ENCODE data around the gene RAPGEF3.

Gene RAPGEF3

DNA sequence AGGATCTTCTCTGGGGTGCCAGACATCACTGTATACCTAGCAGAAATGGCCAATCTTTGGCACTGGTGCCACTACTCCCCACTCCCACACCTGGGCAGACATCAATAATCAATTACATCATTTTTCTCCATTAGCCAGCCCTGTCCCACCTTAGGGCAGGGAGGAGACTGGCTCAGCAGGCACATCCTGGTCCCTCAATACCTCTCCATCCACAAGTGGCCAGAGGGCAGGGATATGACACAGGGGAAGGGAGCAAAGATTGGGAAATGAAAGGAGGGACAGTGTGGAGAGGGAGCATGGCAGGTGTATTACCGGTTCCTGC is 10.2 kb downstream of the RAPGEF3 start:
- Histone ChIP-seq H3K36me3 (ENCODE audit: control insufficient read depth in 2 of 2, insufficient read depth in 1 of 2, low read length in 2 of 2) (no peaks in the 10 kb centered on the region), H3K9me3 (ENCODE audit: control insufficient read depth, insufficient read depth, low read depth, low read length) (no peaks in the 10 kb centered on the region), H3K4me1 (ENCODE audit: control insufficient read depth, insufficient read depth, low read length) (no peaks in the 10 kb centered on the region), H3K4me3 (ENCODE audit: low read depth, low read length) (no peak overlapping the region), H3K27ac (ENCODE audit: extremely low read depth, low read depth, low read length) (no peak overlapping the region)
- ChIA-PET POLR2A (interaction anchor here (1.5 kb wide), 1 partner anchor 18 kb away, joined by 3 read pairs; no protein-coding TSS in a partner anchor), CTCF (interaction anchor here (1.6 to 8.9 kb wide), 3 partner anchors 9 to 88 kb away, joined by 3 to 264 read pairs (median 31); no protein-coding TSS in a partner anchor)
- TF ChIP-seq ZBTB21 (tag by site-specific recombination; IDR thresholded peaks at IDR 0.05) = no peak
- no peak for TF ChIP-seq MZF1 (tag by site-specific recombination; IDR thresholded peaks at IDR 0.05; ENCODE audit: borderline replicate concordance)
- TF ChIP-seq REPIN1 (tag by site-specific recombination; IDR thresholded peaks at IDR 0.05; ENCODE audit: low read depth) = no peak
- no peak for TF ChIP-seq ZNF449 (tag by site-specific recombination; IDR thresholded peaks at IDR 0.05)
- no peak for TF ChIP-seq ZBTB1 (tag by site-specific recombination; IDR thresholded peaks at IDR 0.05)
- peak; percentile 66 for TF ChIP-seq ZBTB17 (tag by site-specific recombination; IDR thresholded peaks at IDR 0.05)
- TF ChIP-seq SCRT2 (tag by site-specific recombination; IDR thresholded peaks at IDR 0.05) = no peak
- TF ChIP-seq, protein P1, sequence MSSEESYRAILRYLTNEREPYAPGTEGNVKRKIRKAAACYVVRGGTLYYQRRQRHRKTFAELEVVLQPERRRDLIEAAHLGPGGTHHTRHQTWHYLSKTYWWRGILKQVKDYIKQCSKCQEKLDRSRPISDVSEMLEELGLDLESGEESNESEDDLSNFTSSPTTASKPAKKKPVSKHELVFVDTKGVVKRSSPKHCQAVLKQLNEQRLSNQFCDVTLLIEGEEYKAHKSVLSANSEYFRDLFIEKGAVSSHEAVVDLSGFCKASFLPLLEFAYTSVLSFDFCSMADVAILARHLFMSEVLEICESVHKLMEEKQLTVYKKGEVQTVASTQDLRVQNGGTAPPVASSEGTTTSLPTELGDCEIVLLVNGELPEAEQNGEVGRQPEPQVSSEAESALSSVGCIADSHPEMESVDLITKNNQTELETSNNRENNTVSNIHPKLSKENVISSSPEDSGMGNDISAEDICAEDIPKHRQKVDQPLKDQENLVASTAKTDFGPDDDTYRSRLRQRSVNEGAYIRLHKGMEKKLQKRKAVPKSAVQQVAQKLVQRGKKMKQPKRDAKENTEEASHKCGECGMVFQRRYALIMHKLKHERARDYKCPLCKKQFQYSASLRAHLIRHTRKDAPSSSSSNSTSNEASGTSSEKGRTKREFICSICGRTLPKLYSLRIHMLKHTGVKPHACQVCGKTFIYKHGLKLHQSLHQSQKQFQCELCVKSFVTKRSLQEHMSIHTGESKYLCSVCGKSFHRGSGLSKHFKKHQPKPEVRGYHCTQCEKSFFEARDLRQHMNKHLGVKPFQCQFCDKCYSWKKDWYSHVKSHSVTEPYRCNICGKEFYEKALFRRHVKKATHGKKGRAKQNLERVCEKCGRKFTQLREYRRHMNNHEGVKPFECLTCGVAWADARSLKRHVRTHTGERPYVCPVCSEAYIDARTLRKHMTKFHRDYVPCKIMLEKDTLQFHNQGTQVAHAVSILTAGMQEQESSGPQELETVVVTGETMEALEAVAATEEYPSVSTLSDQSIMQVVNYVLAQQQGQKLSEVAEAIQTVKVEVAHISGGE (tag by site-specific recombination; conservative IDR thresholded peaks at IDR 0.05; ENCODE audit: low read depth) = no peak
- TF ChIP-seq ZNF529 (tag by site-specific recombination; IDR thresholded peaks at IDR 0.05; ENCODE audit: insufficient replicate concordance) = no peak
- TF ChIP-seq ZNF23 (tag by site-specific recombination; IDR thresholded peaks at IDR 0.05; ENCODE audit: borderline replicate concordance) = peak; percentile 83; the same call in 1 of the 2 replicates
- TF ChIP-seq ZNF214 (tag by site-specific recombination; IDR thresholded peaks at IDR 0.05; ENCODE audit: borderline replicate concordance) = no peak
- no peak for TF ChIP-seq ZNF324 (tag by site-specific recombination; IDR thresholded peaks at IDR 0.05)

- ChIA-PET POLR2A (interaction anchor here (1.5 kb wide), 1 partner anchor 19 kb away, joined by 3 read pairs; no protein-coding TSS in a partner anchor), CTCF (interaction anchor here (1.1 to 9.9 kb wide), 6 partner anchors 10 to 89 kb away, joined by 3 to 353 read pairs (median 17); partner anchors contain the start of gene ENDOU)
- Histone ChIP-seq H3K4me3 (ENCODE audit: low read depth, low read length) (no peak overlapping the region), H3K9me3 (ENCODE audit: control insufficient read depth, insufficient read depth, low read depth, low read length) (no peaks in the 10 kb centered on the region), H3K36me3 (ENCODE audit: control insufficient read depth in 2 of 2, insufficient read depth in 1 of 2, low read length in 2 of 2) (no peaks in the 10 kb centered on the region), H3K4me1 (ENCODE audit: control insufficient read depth, insufficient read depth, low read length) (no peaks in the 10 kb centered on the region), H3K27ac (ENCODE audit: extremely low read depth, low read depth, low read length) (no peak overlapping the region)
- TF ChIP-seq CTCF (tag by site-specific recombination; IDR thresholded peaks at IDR 0.05) (0 out of 2 replicates have a peak, but pooled peaks have one; percentile 16), SP3 (tag by site-specific recombination; IDR thresholded peaks at IDR 0.05) (no peak)
These were observed 10.8 kb downstream of the RAPGEF3 start for GRCh38 chr12:47747596-47748506.
